ENCODE results near the gene KRTAP4-4.

GRCh38 chr17:41199421-41200078 is 39.0 kb upstream of the KRTAP4-4 start:
- TF ChIP-seq POLR2A (IDR thresholded peaks at IDR 0.05), result no peak
- no peak for TF ChIP-seq CTCF (IDR thresholded peaks at IDR 0.05)

Data from Peyer's patch (tissue), 4 donors.